Spleen (tissue), 11 donors: ENCODE data around the gene CTNNB1. TPM values are rescaled to one million over a fixed set of nuclear protein-coding genes. Genes with fewer than 3 reads are reported as not detected.

Source experiments
- DNase-seq: peaks from one replicate; pipeline ENCODE4 v3.0.0-alpha.2; 2020
- H3K27ac ChIP-seq, 8 donors: fragments of 200-600 bp; sonication (generic) in 7 of 8; 1 replicate in 4 of 8; 2 replicates in 4 of 8; pipeline versions ENCODE4 v1.5.0 to v1.8.0; 2016 to 2021; ENCODE audit warnings: inconsistent platforms in 4 of 8, mild to moderate bottlenecking in 4 of 8, moderate library complexity in 1 of 8
- H3K27me3 ChIP-seq, 7 donors: fragments of 200-600 bp; sonication (generic) in 6 of 7; replicated peaks in 1 of 7; 1 replicate in 4 of 7; 2 replicates in 3 of 7; pipeline versions ENCODE4 v1.5.0 to v1.8.0; 2016 to 2021; ENCODE audit warnings: inconsistent platforms in 3 of 7, mild to moderate bottlenecking in 1 of 7
- H3K36me3 ChIP-seq, 6 donors: fragments of 200-600 bp; sonication (generic) in 5 of 6; 1 replicate in 4 of 6; 2 replicates in 2 of 6; pipeline versions ENCODE4 v1.5.0 to v1.8.0; 2016 to 2021; ENCODE audit warnings: inconsistent platforms in 2 of 6
- H3K4me1 ChIP-seq, 6 donors: fragments of 200-600 bp; sonication (generic) in 5 of 6; 1 replicate in 3 of 6; 2 replicates in 3 of 6; pipeline versions ENCODE4 v1.5.0 to v1.8.0; 2016 to 2021; ENCODE audit warnings: inconsistent platforms in 3 of 6
- H3K4me3 ChIP-seq, 8 donors: fragments of 200-600 bp; sonication (generic) in 7 of 8; 1 replicate in 4 of 8; 2 replicates in 4 of 8; pipeline versions ENCODE4 v1.5.0 to v1.8.0; 2016 to 2021; ENCODE audit warnings: inconsistent platforms in 4 of 8, mild to moderate bottlenecking in 4 of 8, moderate library complexity in 2 of 8
- H3K9me3 ChIP-seq, 8 donors: fragments of 200-600 bp; sonication (generic) in 7 of 8; 1 replicate in 4 of 8; 2 replicates in 4 of 8; pipeline versions ENCODE4 v1.5.0 to v1.8.0; 2016 to 2021; ENCODE audit warnings: inconsistent platforms in 4 of 8
- CTCF ChIP-seq, 11 experiments: fragments of 200-600 bp in 7 of 11; fragments of 450-650 bp in 4 of 11; sonication (generic) in 4 of 11; IDR thresholded peaks in 8 of 11; conservative IDR thresholded peaks in 3 of 11; 1 replicate in 7 of 11; 2 replicates in 4 of 11; pipeline versions ENCODE4 v1.4.0 to v1.8.0; 2016 to 2021; ENCODE audit warnings: antibody characterized with exemption in 11 of 11, inconsistent platforms in 4 of 11, mild to moderate bottlenecking in 1 of 11
- POLR2A ChIP-seq, 3 donors: fragments of 450-650 bp; IDR thresholded peaks; one replicate each; pipeline ENCODE4 v1.5.1; 2017; ENCODE audit warnings: antibody characterized with exemption in 3 of 3, mild to moderate bottlenecking in 1 of 3
- POLR2AphosphoS5 ChIP-seq, 3 donors: sonication (generic); formaldehyde crosslinking; IDR thresholded peaks; one replicate each; pipeline ENCODE4 v1.5.1; 2017; ENCODE audit warnings: antibody characterized with exemption in 3 of 3
- WGBS, 5 donors: extraction: QIAGEN DNeasy Blood & Tissue Kit in 3 of 5; methylation state at CpG; one replicate each; pipeline versions ENCODE4 v1.1.5 to v1.1.7; 2013 to 2018; 5-methylcytosine and 5-hydroxymethylcytosine counted together
- intact Hi-C: fragments of 100-400 bp; cut with DNase I; formaldehyde crosslinking; loops from one replicate; pipeline ENCODE4 v1.15.0; 2023; ENCODE audit warnings: low total_unique reads
- polyA plus RNA-seq, 3 donors: library from polyadenylated mRNA; stranded (reverse); fragments of 200-250 nt; gene quantifications; one replicate each; pipeline ENCODE4 v1.2.1, GENCODE V29; 2013
- total RNA-seq, 7 donors: library from RNA; depleted of rRNA in 3 of 7; stranded (reverse); fragments of >200 nt in 3 of 7; fragmentation: NEBNext Ultra II Directional in 4 of 7; extraction: Animal tissue kit (Norgen Biotek cat#: 25700) in 4 of 7; gene quantifications; one replicate each; pipeline versions ENCODE4 v1.1.0 to v1.2.1, GENCODE V29; 2016 to 2021
- donor health status: healthy with polysubstance abuse.
- donor health status: DM: no; HTN: no; CAD: no; lungs with moderate emphysema.
- donor health status: DM: no; HTN: no; CAD: no.
- donor health status: Bipolar disorder and iron deficiency.
- donor health status: healthy.
- donor health status: DM: no; HTN: no; CAD: no.
- donor health status: DM: yes; HTN: yes; CAD: no.

The CTNNB1 gene
- total and polyA plus RNA-seq, 10 donors, result 48.6 to 347 (median 257) TPM

DNA sequence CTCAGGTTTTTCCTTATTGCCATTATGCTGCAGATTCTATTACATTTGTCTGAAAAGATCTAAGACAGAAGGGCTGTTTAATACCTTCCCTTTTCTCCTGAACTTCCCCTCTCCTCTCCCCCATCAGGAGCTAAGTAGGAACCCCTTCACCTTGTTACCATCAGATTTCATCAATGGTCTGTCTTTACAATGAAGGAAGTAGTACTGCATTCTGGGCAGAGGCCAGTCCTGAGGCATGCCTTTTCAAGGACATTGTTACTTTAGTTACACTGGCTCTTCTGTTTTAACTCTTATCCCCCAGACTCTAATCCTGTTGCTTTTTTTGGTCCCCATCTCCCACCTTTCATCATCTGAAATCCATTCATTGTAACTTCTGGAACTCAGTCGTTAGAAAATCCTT, 8.1 kb downstream of the CTNNB1 start:
- Histone ChIP-seq H3K4me3 (no peak overlapping the region), H3K36me3 (peaks cover 0 to 12% (median 0%) of the 10 kb centered on the region in 6 donors), H3K27me3 (no peaks in the 10 kb centered on the region), H3K4me1 (peaks cover 52 to 98% (median 89%) of the 10 kb centered on the region in 6 donors), H3K27ac (no peak overlapping the region), H3K9me3 (no peaks in the 10 kb centered on the region)
- intact Hi-C loops, result loop anchor here (10.0 kb wide), 1 partner anchor 623 kb away; no protein-coding TSS in a partner anchor
- WGBS, 5 donors, result 46 to 69% (median 57%) methylated on average over 1 of the region's 1 CpG
- DNase-seq, result no peak
- TF ChIP-seq POLR2AphosphoS5 (IDR thresholded peaks at IDR 0.05) (no peak), POLR2A (IDR thresholded peaks at IDR 0.05) (no peak), CTCF (IDR thresholded peaks at IDR 0.05 in 8 of 11, conservative IDR thresholded peaks at IDR 0.05 in 3 of 11) (no peak)

DNA sequence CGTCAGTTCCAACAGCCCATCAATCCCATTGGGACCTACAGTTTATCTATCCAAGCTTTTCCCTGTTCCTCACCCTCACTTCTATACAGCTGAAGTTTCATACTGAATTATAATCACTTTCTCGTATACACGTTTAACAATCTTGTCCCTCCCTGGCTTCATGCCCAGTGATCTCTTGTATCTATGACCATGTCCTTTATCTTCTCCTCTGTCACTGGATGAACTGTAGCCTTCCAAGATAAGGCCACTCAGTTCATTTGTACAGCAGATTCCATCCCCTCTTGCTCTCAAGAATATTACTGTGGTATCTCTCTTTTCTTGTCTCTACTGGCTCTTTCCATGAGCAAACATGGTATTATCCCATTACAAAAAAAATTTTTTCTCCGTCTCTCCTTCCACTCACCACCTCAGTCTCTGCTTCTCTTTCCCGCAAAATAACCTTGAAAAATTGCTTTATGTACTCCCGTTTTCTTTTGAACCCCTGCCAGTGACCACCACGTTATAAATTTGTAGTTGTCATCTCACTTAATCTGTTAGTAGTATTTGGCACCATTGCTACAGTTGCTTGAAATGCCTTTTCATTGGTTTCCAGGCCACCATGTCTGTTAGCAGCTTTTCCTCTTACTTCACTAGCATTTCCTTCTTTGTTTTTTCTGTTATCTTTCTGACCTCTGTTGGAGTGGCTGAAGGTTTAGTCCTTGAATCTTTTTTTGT, 9.4 kb downstream of the CTNNB1 start:
- Histone ChIP-seq H3K27ac (peak overlapping the region in 3 of 8 donors; percentile 10 to 27 (median 15)), H3K36me3 (peaks cover 0 to 12% (median 0%) of the 10 kb centered on the region in 6 donors), H3K4me1 (peaks cover 43 to 98% (median 89%) of the 10 kb centered on the region in 6 donors), H3K4me3 (no peak overlapping the region), H3K27me3 (no peaks in the 10 kb centered on the region), H3K9me3 (no peaks in the 10 kb centered on the region)
- intact Hi-C loops, result loop anchor here (10.0 kb wide), 1 partner anchor 624 kb away; no protein-coding TSS in a partner anchor
- DNase-seq, result no peak
- WGBS, 5 donors, result 55 to 79% (median 60%) methylated on average over 7 of the region's 7 CpGs
- TF ChIP-seq POLR2AphosphoS5 (IDR thresholded peaks at IDR 0.05) (no peak), POLR2A (IDR thresholded peaks at IDR 0.05) (no peak), CTCF (IDR thresholded peaks at IDR 0.05 in 8 of 11, conservative IDR thresholded peaks at IDR 0.05 in 3 of 11) (no peak)

DNA sequence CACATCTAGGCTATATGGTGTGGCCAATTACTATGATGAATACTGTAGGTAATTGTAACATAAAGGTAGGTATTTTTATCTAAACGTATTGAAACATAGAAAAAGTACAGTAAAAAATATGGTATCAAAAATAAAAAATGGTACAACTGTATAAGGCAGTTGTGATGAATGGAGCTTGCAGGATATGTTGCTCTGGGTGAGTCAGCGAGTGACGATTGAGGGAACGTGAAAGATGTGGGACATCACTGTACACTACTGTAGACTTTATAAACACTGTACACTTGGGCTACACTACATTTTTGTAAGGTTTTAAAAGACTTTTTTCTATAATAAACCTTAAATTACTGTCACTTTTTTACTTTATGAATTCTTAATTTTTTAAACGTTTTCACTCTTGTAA, 10.3 kb downstream of the CTNNB1 start:
- Histone ChIP-seq H3K4me3 (no peak overlapping the region), H3K9me3 (no peaks in the 10 kb centered on the region), H3K27me3 (no peaks in the 10 kb centered on the region), H3K4me1 (peaks cover 41 to 98% (median 88%) of the 10 kb centered on the region in 6 donors), H3K36me3 (peaks cover 0 to 12% (median 0%) of the 10 kb centered on the region in 6 donors), H3K27ac (no peak overlapping the region)
- DNase-seq, result no peak
- WGBS, 5 donors, result 93 to 97% (median 93%) methylated on average over 5 of the region's 5 CpGs
- TF ChIP-seq CTCF (IDR thresholded peaks at IDR 0.05 in 8 of 11, conservative IDR thresholded peaks at IDR 0.05 in 3 of 11), result no peak
- no peak for TF ChIP-seq POLR2AphosphoS5 (IDR thresholded peaks at IDR 0.05)
- no peak for TF ChIP-seq POLR2A (IDR thresholded peaks at IDR 0.05)
- intact Hi-C loops, result loop anchor here (10.0 kb wide), 1 partner anchor 625 kb away; no protein-coding TSS in a partner anchor

GRCh38 chr3:41210966-41211365, 11.7 kb downstream of the CTNNB1 start:
- H3K27me3 ChIP-seq, result no peaks in the 10 kb centered on the region
- H3K4me3 ChIP-seq, result no peak overlapping the region
- H3K9me3 ChIP-seq, result no peaks in the 10 kb centered on the region
- intact Hi-C loops, result no loop called here
- peaks cover 0 to 12% (median 0%) of the 10 kb centered on the region in 6 donors for H3K36me3 ChIP-seq
- peaks cover 45 to 98% (median 88%) of the 10 kb centered on the region in 6 donors for H3K4me1 ChIP-seq
- H3K27ac ChIP-seq, result no peak overlapping the region
- no peak for TF ChIP-seq POLR2AphosphoS5 (IDR thresholded peaks at IDR 0.05)
- no peak for TF ChIP-seq CTCF (IDR thresholded peaks at IDR 0.05 in 8 of 11, conservative IDR thresholded peaks at IDR 0.05 in 3 of 11)
- no peak for TF ChIP-seq POLR2A (IDR thresholded peaks at IDR 0.05)
- DNase-seq, result no peak
- WGBS, 5 donors, result 87 to 93% (median 91%) methylated on average over 5 of the region's 5 CpGs
